HUES64 (cell line): ENCODE data around the gene SPSB3.

Experiments used
- H3K27ac ChIP-seq: 2 replicates; pipeline ENCODE4 v1.7.0; 2013; ENCODE audit warnings: low read depth, low read length, inconsistent platforms
- H3K27me3 ChIP-seq: 2 replicates; pipeline ENCODE4 v1.6.1; 2013; ENCODE audit warnings: mild to moderate bottlenecking, low read length; ENCODE audit not compliant: insufficient read depth
- H3K36me3 ChIP-seq: 2 replicates; pipeline ENCODE4 v1.6.1; 2013; ENCODE audit warnings: mild to moderate bottlenecking, low read length; ENCODE audit not compliant: insufficient read depth
- H3K4me1 ChIP-seq: 2 replicates; pipeline ENCODE4 v1.6.1; 2013; ENCODE audit warnings: mild to moderate bottlenecking, low read length, moderate library complexity; ENCODE audit not compliant: insufficient read depth
- H3K4me3 ChIP-seq: 2 replicates; pipeline ENCODE4 v1.5.1; 2013; ENCODE audit warnings: mild to moderate bottlenecking, low read length, moderate library complexity
- H3K9ac ChIP-seq: 2 replicates; pipeline ENCODE4 v1.6.1; 2013; ENCODE audit warnings: mild to moderate bottlenecking, low read depth, low read length
- H3K9me3 ChIP-seq: 2 replicates; pipeline ENCODE4 v1.6.1; 2013; ENCODE audit warnings: low read depth, low read length; ENCODE audit not compliant: insufficient read depth
- WGBS: fragments of 150-250, 120-280 bp; methylation state at CpG from one replicate; pipeline ENCODE4 v1.1.7; 2013; ENCODE audit warnings: missing lambda C conversion rate; 5-methylcytosine and 5-hydroxymethylcytosine counted together

The SPSB3 gene

GRCh38 chr16:1754204-1754603 is 28.2 kb downstream of the SPSB3 start:
- H3K4me3 ChIP-seq = no peak overlapping the region
- WGBS = 93% methylated on average over 12 of the region's 12 CpGs
- H3K27me3 ChIP-seq = no peaks in the 10 kb centered on the region
- H3K27ac ChIP-seq = no peak overlapping the region
- peaks cover 28% of the 10 kb centered on the region for H3K36me3 ChIP-seq
- H3K9ac ChIP-seq = no peak overlapping the region
- H3K9me3 ChIP-seq = no peaks in the 10 kb centered on the region
- H3K4me1 ChIP-seq = no peaks in the 10 kb centered on the region

DNA sequence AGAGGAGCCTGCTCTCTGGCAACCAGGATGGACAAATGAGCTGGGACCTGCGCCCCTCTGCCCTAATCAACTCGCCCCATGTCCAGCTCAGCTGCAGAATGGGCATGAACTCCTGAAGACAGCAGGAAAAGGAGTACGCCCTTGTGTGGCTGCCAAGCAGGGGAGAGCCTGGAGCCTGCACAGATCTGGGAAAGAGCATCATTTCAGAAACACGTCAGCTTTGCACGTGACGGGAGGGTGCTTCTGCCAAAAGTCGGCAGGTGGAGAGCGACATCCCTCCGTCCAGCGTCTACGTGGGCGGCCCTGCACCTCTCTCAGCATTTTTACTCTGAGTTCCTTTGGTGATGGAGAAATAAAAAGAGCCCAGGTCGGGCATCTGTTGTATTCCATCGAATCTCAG is 29.5 kb downstream of the SPSB3 start:
- Histone ChIP-seq H3K4me1 (no peaks in the 10 kb centered on the region), H3K9me3 (no peaks in the 10 kb centered on the region), H3K27me3 (no peaks in the 10 kb centered on the region), H3K36me3 (peaks cover 38% of the 10 kb centered on the region), H3K27ac (no peak overlapping the region), H3K9ac (no peak overlapping the region), H3K4me3 (no peak overlapping the region)
- 94% methylated on average over 14 of the region's 14 CpGs for WGBS

DNA sequence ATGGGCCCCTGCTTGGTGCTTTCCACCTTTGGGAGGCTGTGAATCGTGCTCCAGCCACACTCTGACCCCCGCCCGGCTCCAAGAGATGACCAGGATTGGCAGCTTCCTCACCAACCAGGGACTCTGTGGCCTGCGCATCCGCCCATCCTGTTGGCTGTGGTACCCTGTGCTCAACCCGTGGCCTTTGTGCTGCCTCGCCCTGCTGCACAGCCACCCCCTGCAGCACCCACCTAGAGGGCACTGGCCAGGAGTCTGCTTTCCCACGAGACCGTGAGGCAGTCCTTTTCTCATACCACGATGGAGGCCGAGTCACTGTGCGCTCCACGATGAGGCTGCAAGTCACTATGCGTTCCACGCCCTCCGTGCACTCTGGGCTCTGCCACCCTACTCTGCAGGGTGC is 30.4 kb downstream of the SPSB3 start:
- Histone ChIP-seq H3K27me3 (no peaks in the 10 kb centered on the region), H3K36me3 (peaks cover 44% of the 10 kb centered on the region), H3K9me3 (no peaks in the 10 kb centered on the region), H3K9ac (no peak overlapping the region), H3K4me1 (no peaks in the 10 kb centered on the region), H3K27ac (no peak overlapping the region), H3K4me3 (no peak overlapping the region)
- 96% methylated on average over 16 of the region's 16 CpGs for WGBS

GRCh38 chr16:1749152-1750117 is 32.9 kb downstream of the SPSB3 start:
- H3K27ac ChIP-seq = no peak overlapping the region
- no peaks in the 10 kb centered on the region; the same call in 1 of the 2 replicates for H3K4me1 ChIP-seq
- peaks cover 48% of the 10 kb centered on the region for H3K36me3 ChIP-seq
- H3K9me3 ChIP-seq = no peaks in the 10 kb centered on the region
- no peaks in the 10 kb centered on the region for H3K27me3 ChIP-seq
- H3K9ac ChIP-seq = no peak overlapping the region
- WGBS = 94% methylated on average over 29 of the region's 29 CpGs
- no peak overlapping the region for H3K4me3 ChIP-seq

GRCh38 chr16:1747934-1748333 is 34.4 kb downstream of the SPSB3 start:
- Histone ChIP-seq H3K4me3 (no peak overlapping the region), H3K27me3 (no peaks in the 10 kb centered on the region), H3K4me1 (no peaks in the 10 kb centered on the region; the same call in 1 of the 2 replicates), H3K36me3 (peaks cover 54% of the 10 kb centered on the region), H3K9ac (no peak overlapping the region), H3K9me3 (no peaks in the 10 kb centered on the region), H3K27ac (no peak overlapping the region)
- 94% methylated on average over 11 of the region's 11 CpGs for WGBS

DNA sequence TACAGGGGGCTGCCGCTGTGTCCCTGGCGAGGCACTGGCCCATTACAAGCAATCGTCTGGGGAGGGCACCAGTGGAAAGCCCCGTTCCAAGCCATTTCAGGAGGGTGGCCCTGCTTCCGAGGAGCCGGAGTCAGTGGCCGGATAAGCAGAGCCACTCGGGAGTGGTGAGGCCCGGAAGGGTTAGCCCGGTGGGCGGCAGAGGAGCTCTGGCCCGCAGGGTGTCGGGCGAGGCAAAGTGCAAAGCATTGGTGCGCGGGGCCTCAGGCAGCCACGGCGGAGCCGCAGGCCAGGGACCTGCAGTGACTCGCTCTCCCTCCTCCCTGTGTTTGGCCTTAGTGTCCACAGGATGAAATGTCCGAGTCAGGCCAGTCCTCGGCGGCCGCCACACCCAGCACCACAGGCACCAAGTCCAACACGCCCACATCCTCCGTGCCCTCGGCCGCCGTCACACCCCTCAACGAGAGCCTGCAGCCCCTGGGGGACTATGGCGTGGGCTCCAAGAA is 35.6 kb downstream of the SPSB3 start:
- peaks cover 44% of the 10 kb centered on the region for H3K36me3 ChIP-seq
- no peak overlapping the region for H3K4me3 ChIP-seq
- H3K27me3 ChIP-seq = no peaks in the 10 kb centered on the region
- H3K4me1 ChIP-seq = no peaks in the 10 kb centered on the region; the same call in 1 of the 2 replicates
- no peak overlapping the region for H3K9ac ChIP-seq
- 96% methylated on average over 31 of the region's 31 CpGs for WGBS
- H3K9me3 ChIP-seq = no peaks in the 10 kb centered on the region
- peak overlapping the region; percentile 30; the same call in 1 of the 2 replicates for H3K27ac ChIP-seq

DNA sequence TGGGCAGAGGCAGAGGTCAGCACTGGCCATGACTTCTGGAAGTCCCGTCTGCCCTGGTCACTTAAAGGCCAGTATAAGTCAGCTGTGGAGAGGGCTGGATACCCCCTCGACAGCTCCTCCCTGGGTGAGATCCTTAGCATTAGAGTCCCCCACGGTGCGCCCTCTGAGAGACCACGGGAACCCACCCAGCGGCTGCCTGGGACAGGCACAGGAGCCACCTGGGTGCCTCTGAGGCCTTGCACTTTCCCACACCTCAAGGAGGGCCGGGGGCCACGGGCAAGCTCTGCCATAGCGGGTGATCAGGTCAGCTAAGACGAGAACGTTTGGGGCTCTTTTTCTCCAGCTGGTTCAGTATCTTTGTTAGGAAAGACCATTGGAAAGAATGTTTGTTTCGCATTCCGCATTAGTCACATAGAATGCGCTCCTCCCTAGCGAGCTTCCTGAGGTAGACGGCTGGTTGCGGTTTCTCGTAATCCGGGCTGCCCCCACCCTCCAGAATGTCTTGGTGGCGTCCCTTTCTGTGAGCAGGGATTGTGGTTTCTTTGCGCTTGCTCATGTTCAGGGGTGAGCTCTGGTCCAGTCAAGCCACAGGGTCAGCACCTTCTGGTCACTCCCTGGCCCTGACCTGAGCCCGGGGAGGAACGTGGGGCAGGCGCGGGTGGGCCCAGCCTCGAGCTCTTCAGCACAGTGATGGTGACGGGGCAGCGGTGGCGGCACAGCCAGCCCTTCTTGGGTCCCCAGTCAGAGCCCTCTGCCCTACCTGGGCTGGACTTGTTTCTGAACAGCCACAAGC is 36.3 kb downstream of the SPSB3 start:
- Histone ChIP-seq H3K9ac (peak overlapping the region; percentile 19; the same call in 1 of the 2 replicates), H3K27ac (peak overlapping the region; percentile 30; the same call in 1 of the 2 replicates), H3K4me1 (no peaks in the 10 kb centered on the region; the same call in 1 of the 2 replicates), H3K9me3 (no peaks in the 10 kb centered on the region), H3K36me3 (peaks cover 39% of the 10 kb centered on the region), H3K27me3 (no peaks in the 10 kb centered on the region), H3K4me3 (no peak overlapping the region)
- WGBS = 93% methylated on average over 29 of the region's 29 CpGs

DNA sequence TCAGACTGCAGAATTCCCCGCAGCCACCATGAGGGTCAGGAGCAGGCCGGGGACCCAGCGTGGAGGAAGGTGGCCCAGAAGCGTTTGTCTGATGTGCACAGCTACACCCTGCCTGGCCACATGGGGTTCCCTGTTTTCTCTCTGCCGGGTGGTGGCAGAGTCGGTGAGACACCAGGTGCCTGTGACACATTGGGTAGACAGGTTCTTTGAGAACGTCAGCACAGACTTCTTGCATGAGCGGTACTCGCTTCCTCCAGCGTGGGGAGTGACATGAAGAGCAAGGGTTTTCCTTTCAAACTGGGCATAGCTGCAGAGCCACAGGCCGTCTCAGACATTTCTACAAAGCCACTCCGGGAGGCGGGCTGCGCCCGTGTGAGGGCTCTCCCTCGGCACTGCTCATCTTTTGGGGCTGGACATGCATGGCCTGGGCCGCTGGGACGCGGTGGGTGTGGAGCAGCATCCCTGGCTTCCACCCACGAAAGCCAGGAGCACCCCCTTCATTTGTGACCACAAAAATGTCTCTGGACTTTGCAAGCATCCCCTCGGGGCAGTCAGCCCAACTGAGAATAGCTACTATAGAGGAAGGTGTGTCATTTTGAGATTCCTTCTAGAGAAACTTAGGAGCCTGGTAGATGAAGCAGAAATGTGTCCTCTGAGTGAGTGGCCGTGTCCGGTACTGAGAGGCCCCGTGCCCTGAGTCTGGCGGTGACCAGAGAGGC is 37.0 kb downstream of the SPSB3 start:
- Histone ChIP-seq H3K4me1 (no peaks in the 10 kb centered on the region; the same call in 1 of the 2 replicates), H3K36me3 (peaks cover 39% of the 10 kb centered on the region), H3K4me3 (no peak overlapping the region), H3K9ac (peak overlapping the region; percentile 19; the same call in 1 of the 2 replicates), H3K27ac (peak overlapping the region; percentile 3; the same call in 1 of the 2 replicates), H3K9me3 (no peaks in the 10 kb centered on the region), H3K27me3 (no peaks in the 10 kb centered on the region)
- 92% methylated on average over 25 of the region's 25 CpGs for WGBS

DNA sequence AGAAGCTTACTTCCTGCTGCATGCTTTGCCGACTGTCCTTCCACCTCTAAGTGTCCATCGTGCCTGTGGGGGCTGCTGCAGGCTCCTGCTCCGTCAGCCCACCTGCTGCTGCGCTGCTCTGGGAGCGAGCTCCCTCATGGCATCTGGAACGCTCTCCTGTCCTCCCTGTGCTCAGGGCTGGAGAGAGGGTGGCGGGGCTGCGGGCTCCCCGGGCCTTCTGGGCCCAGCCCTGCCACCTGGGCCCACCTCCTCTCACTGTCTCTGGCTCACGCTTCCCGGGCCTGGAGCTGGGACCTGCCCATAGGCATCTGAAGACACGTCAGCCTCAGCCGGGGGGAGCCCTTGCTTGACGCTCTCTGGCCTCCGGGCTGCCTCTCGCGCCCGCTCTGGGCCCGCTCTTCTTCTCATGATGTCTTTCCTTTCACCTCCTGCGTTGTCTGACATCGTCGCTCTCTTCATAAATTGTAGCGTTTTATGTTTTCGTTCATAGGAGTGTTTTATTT is 38.0 kb downstream of the SPSB3 start:
- H3K4me3 ChIP-seq = no peak overlapping the region
- H3K9ac ChIP-seq = no peak overlapping the region
- no peaks in the 10 kb centered on the region for H3K27me3 ChIP-seq
- peaks cover 33% of the 10 kb centered on the region for H3K36me3 ChIP-seq
- H3K4me1 ChIP-seq = no peaks in the 10 kb centered on the region; the same call in 1 of the 2 replicates
- WGBS = 91% methylated on average over 20 of the region's 24 CpGs
- H3K9me3 ChIP-seq = peaks cover 5% of the 10 kb centered on the region; the same call in 1 of the 2 replicates
- H3K27ac ChIP-seq = no peak overlapping the region
